Activated CD4-positive, CD25-positive, alpha-beta regulatory T cell treated with anti-CD3 and anti-CD28 coated beads, Interleukin-2, amount 50 U/mL, for 16 hours (primary cell): Measurements from ENCODE around the gene OAS3.

ENCODE experiments used
- DNase-seq: peaks from one replicate; pipeline ENCODE4 v3.0.0-alpha.2; 2020; ENCODE audit warnings: low read depth, low spot score

OAS3 gene

GRCh38 chr12:113014565-113014964 is 76.3 kb downstream of the OAS3 start:
- DNase-seq, result no peak

DNA sequence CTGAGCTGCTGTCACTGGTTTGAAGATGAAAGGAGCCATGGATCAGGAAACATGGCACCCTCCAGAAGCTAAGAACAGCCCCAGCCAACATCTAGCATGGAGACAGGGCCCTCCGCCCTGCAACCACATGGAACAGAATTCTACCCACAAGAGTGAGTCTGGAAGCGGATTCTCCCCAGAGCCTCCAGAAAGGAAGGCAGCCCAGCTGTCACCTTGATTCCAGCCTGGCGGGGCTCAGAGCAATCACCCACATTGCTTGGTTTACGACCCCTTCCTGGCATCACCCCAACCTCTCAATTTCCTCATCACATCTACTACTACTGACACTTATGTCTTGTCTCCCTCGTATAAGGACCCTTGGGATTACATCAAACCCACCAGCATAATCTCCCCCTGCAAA is 78.5 kb downstream of the OAS3 start:
- DNase-seq, result no peak

- no peak for DNase-seq
These were observed 80.8 kb downstream of the OAS3 start for GRCh38 chr12:113019025-113019424.

- no peak for DNase-seq
These were observed 83.2 kb downstream of the OAS3 start for GRCh38 chr12:113021500-113021899.
